ENCODE measurements around the gene TPK1. TPM values are rescaled to one million over a fixed set of nuclear protein-coding genes. Genes with fewer than 3 reads are reported as not detected.
"Not testable (repeated sequence)": the region's sequence is repeated elsewhere in the genome, so short reads cannot be mapped to it uniquely, and the experiment has no call there.

TPK1 gene
- total RNA-seq, 2 donors from 2014 or later: 4.1 to 6.4 TPM

DNA sequence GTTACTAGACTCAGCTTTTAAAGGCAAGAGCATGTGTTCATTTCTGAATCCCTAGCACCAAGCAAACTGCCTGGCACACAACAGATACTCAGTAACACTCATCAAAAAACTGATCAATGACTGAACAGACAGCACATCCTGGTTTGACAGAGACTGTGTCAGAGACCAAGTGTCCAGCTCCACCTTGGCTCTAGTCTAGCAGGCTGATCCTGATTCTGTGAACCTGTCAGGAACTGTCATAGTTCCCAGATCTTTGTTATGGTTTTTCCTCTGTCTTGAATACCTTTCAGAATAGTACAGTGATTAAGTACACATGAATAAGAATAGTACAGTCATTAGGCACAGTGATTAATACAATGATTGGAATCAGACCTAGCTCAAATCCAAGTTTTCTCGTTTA lies 53.0 kb downstream of the TPK1 start:
- no peak overlapping the region for H3K27ac ChIP-seq
- no peaks in the 10 kb centered on the region for H3K27me3 ChIP-seq
- H3K36me3 ChIP-seq: no peaks in the 10 kb centered on the region
- H3K9me3 ChIP-seq: no peaks in the 10 kb centered on the region
- no peaks in the 10 kb centered on the region for H3K4me1 ChIP-seq
- H3K4me3 ChIP-seq: no peak overlapping the region
- no peak for DNase-seq (ENCODE audit: low spot score)
- TF ChIP-seq, protein P1, sequence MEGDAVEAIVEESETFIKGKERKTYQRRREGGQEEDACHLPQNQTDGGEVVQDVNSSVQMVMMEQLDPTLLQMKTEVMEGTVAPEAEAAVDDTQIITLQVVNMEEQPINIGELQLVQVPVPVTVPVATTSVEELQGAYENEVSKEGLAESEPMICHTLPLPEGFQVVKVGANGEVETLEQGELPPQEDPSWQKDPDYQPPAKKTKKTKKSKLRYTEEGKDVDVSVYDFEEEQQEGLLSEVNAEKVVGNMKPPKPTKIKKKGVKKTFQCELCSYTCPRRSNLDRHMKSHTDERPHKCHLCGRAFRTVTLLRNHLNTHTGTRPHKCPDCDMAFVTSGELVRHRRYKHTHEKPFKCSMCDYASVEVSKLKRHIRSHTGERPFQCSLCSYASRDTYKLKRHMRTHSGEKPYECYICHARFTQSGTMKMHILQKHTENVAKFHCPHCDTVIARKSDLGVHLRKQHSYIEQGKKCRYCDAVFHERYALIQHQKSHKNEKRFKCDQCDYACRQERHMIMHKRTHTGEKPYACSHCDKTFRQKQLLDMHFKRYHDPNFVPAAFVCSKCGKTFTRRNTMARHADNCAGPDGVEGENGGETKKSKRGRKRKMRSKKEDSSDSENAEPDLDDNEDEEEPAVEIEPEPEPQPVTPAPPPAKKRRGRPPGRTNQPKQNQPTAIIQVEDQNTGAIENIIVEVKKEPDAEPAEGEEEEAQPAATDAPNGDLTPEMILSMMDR (IDR thresholded peaks at IDR 0.05): no peak

DNA sequence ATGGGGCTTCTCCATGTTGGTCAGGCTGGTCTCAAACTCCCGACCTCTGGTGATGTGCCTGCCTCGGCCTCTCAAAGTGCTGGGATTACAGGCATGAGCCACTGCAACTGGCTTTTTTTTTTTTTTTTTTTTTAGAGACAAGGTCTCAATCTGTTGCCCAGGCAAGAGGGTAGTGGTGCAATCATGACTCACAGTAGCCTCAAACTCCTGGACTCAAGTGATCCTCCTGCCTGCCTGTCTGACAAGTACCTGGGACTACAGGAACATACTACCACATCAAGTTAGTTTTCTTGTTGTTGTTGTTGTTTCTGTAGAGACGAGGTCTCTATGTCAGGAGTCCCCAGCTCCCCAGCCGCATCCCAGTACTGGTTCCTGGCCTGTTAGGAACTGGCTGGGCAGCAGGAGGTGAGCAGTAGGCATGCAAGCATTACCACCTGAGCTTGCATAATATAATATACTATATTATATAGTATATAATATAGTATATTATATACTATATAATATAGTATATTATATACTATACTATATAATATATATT lies 55.7 kb downstream of the TPK1 start:
- H3K4me3 ChIP-seq: no peak overlapping the region
- peaks cover 0 to 12% of the 10 kb centered on the region in 2 donors for H3K4me1 ChIP-seq
- DNase-seq (ENCODE audit: low spot score): no peak
- TF ChIP-seq, protein P1 (IDR thresholded peaks at IDR 0.05): no peak
- no peaks in the 10 kb centered on the region for H3K36me3 ChIP-seq
- H3K27me3 ChIP-seq: no peaks in the 10 kb centered on the region
- H3K9me3 ChIP-seq: no peaks in the 10 kb centered on the region
- H3K27ac ChIP-seq: no peak overlapping the region

DNA sequence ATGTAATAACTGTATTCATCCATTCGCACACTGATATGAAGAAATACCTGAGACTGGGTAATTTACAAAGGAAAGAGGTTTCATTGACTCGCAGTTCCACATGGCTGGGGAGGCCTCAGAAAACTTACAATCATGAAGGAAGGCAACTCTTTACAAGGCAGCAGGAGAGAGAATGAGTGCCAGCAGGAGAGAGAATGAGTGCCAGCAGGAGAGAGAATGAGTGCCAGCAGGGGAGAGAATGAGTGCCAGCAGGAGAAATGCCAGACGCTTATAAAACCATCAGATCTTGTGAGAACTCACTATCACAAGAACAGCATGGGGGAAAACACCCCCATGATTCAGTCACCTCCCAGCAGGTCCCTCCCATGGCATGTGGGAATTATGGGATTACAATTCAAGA lies 58.0 kb downstream of the TPK1 start:
- not testable (repeated sequence) for H3K27me3 ChIP-seq; H3K27ac ChIP-seq; H3K4me3 ChIP-seq; DNase-seq (ENCODE audit: low spot score); H3K36me3 ChIP-seq; H3K9me3 ChIP-seq
- H3K4me1 ChIP-seq: peaks cover 0 to 12% of the 10 kb centered on the region in 2 donors

DNA sequence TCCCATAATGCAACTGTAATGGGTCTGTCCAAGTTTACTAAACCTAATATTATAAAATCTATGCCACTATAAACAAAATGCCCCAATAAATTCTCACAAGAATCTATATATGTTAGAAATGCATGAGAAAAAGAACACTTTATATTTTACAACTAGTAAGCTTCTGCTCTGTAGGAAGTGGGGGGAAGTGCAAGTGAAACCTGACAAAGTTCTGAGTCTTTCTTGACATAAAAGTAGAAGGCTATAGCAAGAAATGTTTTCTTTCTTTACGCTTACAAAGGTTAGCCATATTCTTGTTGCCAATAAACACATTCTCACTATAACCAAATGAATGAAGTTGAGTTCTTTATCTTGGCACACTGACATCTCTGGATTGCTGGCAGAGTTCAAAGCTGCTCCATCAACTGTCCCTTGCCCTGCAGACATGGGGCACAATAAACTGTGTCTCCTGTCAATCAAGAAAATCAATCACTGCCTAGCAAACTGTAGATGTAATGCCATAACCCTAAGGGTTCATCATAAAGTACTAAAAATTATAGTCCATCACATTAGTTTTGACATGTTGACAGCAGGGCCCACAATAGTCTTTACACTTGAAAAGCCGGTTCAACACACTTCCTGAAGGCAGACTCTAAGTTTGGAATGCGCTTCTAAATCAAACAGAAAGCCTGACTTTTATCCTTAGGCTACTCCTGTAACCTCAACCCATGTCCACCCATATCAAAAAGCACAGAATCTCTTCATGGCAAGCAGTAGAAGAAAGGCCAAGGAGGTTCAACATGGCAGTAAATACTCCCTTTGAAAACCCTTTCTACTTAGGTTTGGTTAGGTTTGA lies 58.6 kb downstream of the TPK1 start:
- DNase-seq (ENCODE audit: low spot score): no peak
- TF ChIP-seq, protein P1 (IDR thresholded peaks at IDR 0.05): no peak
- no peak overlapping the region for H3K27ac ChIP-seq
- H3K4me1 ChIP-seq: peaks cover 0 to 12% of the 10 kb centered on the region in 2 donors
- no peaks in the 10 kb centered on the region for H3K36me3 ChIP-seq
- H3K27me3 ChIP-seq: no peaks in the 10 kb centered on the region
- no peaks in the 10 kb centered on the region for H3K9me3 ChIP-seq
- H3K4me3 ChIP-seq: no peak overlapping the region

DNA sequence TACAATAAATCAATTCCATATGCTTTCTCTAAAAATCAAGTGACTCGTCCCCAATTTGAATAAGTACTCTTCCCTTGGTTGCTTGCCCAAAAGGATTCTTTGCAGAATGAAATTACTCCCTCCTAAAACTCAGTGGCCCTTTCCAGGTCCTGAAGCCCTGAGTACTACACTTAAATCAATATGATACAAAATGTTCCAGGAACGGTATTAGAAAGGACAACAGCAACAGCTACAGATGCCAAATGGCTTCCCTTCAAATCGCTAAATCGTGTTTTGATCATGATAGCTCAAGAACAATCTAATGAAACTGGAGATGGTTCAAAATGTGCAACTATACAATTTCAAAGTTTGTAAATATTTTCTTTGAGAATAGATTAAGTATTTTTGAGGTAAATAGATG lies 59.4 kb downstream of the TPK1 start:
- no peak for DNase-seq (ENCODE audit: low spot score)
- Histone ChIP-seq H3K9me3 (no peaks in the 10 kb centered on the region), H3K27ac (no peak overlapping the region), H3K36me3 (no peaks in the 10 kb centered on the region), H3K27me3 (no peaks in the 10 kb centered on the region), H3K4me3 (no peak overlapping the region), H3K4me1 (peaks cover 0 to 12% of the 10 kb centered on the region in 2 donors)
- TF ChIP-seq, protein P1 (IDR thresholded peaks at IDR 0.05): no peak

DNA sequence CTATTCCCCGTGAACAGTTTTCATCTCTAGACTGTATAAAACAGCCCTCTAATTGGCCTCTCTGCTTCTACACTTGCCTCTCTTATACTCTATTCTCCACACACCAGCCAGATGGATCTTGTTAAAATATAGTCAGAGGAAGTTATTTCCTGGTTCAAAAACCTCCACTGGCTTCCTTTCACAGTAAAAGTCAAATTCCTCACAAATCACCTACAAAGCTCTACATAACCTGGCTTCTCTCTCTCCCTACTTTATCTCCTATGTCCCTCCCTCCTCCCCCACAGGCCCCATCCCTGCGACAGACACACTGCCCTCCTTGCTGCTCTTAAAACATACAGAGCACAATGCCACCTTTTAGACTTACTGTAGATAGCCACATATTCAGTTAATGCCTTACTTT lies 60.1 kb downstream of the TPK1 start:
- TF ChIP-seq, protein P1 (IDR thresholded peaks at IDR 0.05): no peak
- no peaks in the 10 kb centered on the region for H3K36me3 ChIP-seq
- no peaks in the 10 kb centered on the region for H3K27me3 ChIP-seq
- no peaks in the 10 kb centered on the region for H3K9me3 ChIP-seq
- no peak overlapping the region for H3K27ac ChIP-seq
- no peak overlapping the region for H3K4me3 ChIP-seq
- no peak for DNase-seq (ENCODE audit: low spot score)
- H3K4me1 ChIP-seq: peaks cover 0 to 12% of the 10 kb centered on the region in 2 donors

Measured in right atrium auricular region (tissue), 2 donors.